Retina (tissue), 1 donor: ENCODE data around the gene UBE2G1.

Source experiments
- DNase-seq: peaks from one replicate; pipeline ENCODE4 v3.0.0-alpha.2; 2016

The UBE2G1 gene

DNA sequence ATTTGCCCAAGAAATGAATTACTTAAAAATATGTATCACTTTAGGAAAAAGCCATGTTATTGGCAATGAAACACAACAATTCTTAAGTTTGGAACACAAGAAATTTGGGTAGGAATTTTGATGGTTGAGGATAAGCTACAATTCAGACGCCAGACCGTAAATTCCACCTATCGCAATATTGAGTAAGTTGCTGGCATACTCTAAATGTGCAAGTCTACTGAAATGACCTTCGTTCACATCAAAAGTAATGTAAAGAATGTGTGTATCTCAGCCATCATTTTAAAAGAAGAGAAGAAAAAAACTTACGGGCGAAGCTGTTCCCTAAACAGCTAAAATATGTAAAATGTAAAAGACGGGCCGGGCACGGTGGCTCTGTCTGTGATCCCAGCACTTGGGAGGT is 33.4 kb downstream of the UBE2G1 start:
- DNase-seq, result no peak

DNA sequence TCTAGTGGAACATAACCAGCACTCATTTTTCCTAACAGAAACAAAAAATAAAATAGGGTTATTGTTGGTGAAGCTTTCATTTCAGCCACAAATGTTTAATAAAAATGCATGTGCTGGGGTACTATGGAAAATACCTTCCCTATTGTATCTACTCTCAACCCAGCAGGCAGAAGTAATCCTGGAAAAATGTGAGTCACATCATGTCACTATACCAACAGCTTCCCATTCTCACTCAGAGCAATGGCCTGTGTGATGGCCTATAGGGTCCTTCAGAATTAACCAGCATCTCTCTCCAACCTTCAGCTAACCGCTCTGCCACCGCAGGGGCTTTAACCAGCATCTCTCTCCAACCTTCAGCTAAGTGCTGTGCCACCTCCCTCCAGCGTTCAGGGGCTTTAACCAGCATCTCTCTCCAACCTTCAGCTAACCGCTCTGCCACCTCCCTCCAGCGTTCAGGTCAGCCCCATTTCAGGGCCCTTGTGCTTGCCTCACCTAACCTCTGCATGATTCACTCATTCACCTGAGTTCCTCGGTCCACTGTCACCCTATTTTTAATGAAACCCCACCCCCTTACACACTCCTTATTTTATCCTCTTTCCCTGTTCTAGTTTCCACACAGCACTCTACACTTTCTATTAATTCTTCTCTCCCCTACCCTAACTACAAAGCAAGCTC is 34.0 kb downstream of the UBE2G1 start:
- peak; percentile 38 for DNase-seq

DNA sequence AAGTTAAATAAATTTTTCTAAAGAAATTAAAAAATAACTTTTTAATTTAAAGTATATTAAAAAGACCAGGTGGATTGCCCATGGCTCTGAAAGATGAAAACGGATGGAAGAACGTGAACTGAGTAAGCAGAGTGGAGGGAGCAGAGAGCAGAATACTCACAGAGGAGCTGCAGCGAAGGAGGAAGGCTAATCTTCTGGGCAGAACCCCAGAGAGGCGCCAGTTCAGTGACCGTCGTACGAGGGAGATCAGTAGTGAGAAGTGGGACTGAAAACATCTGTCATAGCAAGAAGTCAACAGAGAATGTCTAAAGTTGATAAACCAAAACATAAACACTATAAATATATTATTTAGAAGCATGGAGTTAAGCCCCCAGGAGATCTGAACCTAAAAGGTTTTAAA is 34.9 kb downstream of the UBE2G1 start:
- peak; percentile 45 for DNase-seq

DNA sequence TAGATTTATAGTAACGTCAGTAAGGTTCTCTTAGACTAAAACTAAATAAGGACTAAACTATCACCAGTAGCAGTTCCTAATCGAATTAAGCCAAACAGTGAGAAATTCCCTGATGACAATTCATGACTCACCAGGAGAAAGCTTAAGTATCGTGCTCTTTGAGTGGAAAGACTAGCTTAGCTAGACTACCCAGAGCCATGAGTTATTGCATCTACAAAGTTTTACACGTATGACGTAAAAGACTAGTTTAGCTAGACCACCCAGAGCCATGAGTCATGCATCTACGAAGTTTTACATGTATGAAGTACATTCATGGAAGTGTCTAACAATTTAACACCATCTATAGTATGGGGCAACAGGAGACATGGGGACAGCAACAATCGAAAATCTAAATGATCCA is 36.6 kb downstream of the UBE2G1 start:
- DNase-seq, result no peak

DNA sequence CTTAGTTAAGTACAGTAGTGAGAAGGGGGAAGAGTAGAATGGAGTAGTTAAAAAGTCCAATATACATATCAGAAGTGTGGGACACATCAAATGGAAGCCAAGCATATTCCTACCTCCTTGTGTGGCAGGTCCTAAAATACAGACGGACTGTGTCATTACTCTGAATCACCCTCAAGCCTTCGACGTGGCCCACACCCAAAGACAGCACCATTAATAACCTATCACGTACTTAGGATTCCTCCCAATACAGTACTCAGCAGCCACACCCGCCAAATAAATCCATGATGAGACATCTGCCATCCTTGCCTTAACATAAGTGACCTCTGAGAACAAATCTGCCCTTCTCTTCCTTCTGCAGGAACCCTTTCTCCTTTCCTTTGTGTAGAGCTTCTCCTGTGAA is 38.9 kb downstream of the UBE2G1 start:
- no peak for DNase-seq

DNA sequence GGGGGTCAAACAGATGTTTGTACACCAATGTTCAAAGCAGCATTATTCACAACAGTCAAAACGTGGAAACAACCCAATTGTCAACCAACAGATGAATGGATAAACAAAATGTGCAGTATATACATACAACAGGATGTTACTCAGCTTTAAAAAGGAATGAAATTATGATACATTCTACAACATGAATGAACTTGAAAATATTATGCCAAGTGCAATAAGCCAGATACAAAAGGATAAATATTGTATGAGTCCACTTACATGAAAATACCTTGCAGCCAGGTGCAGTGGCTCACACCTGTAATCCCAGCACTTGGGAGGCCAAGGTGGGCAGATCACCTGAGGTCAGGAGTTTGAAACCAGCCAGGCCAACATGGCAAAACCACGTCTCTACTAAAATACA is 39.9 kb downstream of the UBE2G1 start:
- DNase-seq, result no peak

DNA sequence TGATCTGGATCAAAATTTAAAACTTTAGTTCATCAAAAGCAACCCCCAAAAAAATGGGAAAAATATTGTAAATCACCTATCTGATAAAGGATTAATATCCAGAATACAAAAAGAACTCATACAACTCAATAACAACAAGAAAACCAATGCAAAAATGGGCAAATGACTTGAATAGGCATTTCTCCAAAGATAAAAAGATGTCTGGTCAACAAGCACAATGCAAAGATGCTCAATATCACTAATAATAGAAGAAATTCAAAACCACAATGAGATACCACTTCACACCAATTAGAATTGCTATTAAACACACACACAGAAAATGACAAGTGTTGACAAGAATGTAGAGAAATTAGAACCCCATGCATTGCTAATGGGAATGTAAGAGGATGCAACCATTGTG is 40.4 kb downstream of the UBE2G1 start:
- no peak for DNase-seq

DNA sequence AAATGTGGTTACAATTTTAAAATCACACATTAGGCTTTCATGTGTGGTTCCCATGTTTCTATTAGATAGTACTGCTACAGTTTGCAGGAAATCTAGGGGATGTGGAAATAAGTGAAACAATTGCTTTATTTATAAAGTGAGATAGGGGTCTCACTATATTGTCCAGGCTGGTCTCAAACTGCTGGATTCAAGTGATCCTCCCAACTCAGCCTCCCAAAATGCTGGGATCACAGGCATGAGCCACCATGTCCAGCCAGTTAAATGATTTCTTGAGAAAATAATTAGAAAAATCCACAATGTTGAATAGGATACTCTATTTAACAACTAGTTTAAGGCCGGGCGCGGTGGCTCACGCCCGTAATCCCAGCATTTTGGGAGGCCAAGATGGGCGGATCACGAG is 42.0 kb downstream of the UBE2G1 start:
- DNase-seq, result no peak

DNA sequence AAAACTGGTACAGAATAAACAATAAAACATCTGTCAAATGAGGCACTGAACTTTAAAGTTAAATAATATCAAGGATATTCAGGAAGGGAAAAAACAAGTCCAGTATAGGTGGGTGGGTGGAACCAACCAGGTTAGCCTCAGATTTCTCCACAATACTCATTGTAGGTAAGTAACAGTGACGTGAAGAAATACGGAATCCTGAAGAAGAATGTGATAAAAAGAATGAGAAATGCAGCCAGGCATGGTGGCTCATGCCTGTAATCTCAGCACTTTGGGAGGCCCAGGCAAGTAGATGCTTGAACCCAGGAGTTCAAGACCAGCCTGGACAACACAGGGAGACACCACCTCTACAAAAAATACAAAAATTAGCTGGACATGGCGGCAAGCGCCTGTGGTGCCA is 47.3 kb downstream of the UBE2G1 start:
- no peak for DNase-seq

DNA sequence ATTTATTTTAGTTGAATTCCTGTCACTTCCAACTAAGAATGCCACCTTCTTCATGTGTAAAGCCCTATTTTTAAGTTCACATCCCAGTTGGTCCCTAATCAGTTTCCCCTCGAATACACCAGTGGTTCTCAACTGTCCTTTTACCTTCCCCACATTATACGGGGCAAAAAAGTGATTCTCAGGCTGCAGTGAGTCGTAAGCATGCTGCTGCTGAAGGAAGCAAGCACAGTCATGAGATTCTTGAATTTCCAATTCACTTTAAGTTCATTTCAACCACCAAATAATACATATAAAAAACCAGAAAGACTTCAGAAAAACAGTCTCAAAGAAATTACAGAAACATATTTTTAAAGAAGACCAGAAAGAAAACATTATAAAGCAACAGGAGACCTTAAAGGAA is 47.9 kb downstream of the UBE2G1 start:
- DNase-seq, result no peak

DNA sequence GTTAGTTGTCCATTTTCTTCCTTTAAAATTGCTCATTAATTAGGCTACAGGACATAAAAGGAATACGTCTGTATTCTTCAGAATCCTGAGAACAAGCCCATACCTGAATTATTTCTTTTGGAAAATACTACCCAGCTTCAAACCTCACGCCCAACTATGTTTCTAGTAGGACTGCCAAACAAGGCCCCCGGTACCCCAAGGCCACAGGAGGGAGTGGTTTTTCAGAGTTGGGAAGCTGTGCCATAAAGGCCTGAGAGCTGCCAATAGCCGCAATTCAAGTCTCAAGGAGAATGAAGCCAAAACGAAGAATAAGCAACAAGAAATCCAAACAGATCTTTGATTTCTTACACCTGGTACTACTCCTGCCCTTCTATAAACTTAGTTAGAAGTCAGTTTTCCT is 48.3 kb downstream of the UBE2G1 start:
- no peak for DNase-seq

DNA sequence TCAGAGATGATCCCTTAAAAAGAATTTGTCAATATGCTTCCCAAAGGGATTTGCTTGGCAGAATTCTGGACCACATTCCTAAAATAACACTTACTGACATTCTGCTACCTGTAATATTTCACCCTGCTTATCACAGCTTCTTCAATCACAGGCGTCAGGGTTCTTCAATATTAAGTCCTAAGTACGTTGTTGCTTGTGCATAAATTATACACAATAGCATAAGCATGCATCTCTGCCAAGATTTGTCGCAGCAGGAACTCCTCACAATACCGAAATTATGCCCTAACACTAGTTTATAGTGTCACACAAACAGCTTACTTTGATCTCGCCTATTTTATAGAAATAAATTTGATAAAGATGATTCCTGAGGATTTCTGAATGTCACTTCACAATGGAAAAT is 48.9 kb downstream of the UBE2G1 start:
- DNase-seq, result no peak

DNA sequence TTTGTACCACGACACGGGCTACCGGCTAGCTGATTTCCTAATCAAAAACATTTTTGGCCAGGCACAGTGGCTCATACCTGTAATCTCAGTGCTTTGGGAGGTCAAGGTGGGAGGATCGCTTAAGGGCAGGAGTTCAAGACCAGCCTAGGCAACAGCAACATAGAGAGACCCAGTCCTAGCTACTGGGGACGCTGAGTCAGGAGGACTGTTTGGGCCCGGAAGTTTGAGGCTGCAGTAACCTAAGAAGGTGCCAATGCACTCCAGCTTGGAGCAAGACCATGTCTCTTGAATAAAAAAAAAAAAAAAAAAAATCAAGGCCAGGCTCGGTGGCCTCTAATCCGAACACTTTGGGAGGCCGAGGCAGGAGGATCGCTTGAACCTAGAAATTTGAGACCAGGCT is 49.8 kb downstream of the UBE2G1 start:
- no peak for DNase-seq

DNA sequence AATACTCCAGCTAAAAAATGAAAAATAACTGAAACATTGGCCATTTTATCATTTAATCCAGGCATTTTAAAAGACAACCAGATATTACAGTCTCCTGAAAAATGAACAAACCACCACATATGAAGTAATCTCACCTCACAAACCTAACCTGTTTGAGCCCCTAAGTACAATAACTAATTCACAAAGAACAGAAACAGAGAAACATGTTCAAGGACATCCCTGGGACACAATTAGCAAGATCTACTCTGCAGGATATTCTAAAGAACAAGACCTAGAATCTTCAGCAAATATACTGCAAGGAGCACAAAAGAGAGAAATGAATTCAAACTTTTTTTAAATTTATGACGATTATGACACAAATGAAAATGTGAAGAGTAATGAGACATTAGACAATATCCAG is 51.9 kb downstream of the UBE2G1 start:
- DNase-seq, result no peak

DNA sequence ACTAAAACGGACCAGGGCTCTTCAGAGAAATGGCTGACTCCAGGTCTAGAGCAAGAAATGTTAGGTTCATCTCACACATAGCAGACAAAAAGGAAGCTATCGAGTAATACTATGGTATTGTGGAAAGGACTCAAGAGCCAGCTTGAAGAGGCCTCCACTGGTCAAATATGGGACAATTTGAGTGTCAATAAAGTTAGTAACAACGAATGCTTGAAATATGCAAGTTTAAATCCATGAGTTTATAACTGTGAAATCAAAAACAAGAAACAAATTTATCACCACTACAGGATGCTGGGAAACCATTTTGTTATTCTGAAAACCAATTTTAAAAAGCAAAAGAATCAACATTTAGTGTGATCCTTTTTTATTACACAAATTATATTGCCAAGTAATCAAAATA is 52.3 kb downstream of the UBE2G1 start:
- DNase-seq, result no peak

DNA sequence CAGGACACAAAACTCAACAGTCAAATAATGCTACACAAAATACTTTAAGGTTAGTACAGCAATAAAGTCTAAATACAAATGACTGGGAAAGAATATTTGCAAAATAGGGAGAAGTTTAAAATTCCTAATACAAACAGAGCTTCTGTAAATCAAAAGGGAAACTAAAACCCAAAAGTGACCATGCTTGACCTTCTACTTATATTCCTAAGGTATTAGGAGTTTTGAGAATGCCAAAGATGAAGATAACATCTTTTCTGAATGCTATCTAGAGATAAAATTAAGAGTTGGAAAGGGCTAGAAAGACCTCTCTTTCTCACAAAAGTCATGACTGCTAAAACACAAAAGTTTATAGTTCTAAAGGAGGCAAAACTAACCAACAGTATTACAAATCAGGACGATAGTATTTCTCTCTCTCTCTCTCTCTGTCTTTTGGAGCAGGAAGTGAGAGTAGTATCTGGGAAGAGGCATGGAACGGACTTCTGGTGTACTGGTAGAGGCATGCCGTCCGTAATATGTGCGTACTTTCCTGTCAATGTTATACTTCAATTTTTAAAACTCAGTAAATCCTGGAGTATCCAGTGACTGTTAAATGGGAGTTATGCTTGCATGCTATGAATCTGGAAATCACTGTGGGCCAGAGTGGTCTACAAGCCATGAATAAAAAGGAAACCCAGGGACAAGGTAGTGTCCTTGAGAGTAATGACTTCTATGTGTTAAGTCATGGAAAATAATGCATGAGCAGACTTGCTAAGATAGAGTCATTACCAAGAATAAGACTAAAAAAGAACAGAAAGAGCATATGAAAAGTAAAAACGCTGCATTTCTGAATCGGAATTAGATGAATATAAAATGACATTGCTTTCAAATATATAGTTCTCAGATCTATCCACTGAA is 53.0 kb downstream of the UBE2G1 start:
- DNase-seq, result no peak

DNA sequence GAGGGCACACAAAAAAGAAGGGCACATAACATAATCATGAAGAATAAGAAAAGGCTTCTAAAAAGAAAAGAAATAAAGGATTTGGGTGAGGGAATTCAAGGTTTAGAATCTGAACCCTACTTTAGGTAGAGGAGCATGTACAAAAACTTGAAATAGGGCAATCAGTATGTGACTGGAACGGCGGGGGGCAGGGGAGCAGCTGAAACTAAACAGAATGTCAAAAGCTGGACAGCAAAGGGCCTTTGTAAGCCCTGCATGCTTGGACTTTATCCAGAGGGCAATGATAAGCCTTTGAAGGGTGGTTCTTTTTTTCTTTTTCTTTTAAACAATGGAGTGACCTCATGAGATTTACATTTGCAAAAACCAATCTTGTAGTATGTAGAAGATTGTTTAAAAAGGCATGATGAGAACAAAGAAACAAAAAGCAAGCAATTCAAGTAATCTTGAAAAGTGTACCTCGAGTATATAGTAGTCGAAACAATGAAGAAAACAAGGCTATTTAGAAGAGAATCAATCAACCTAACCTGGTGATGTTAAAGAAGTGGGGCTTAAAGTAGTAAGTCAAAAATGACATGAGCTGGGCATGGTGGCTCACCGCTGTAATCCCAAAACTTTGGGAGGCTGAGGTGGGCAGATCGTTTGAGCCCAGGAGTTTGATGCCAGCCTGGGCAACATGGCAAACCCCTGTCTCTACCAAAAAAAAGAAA is 56.0 kb downstream of the UBE2G1 start:
- DNase-seq, result no peak

DNA sequence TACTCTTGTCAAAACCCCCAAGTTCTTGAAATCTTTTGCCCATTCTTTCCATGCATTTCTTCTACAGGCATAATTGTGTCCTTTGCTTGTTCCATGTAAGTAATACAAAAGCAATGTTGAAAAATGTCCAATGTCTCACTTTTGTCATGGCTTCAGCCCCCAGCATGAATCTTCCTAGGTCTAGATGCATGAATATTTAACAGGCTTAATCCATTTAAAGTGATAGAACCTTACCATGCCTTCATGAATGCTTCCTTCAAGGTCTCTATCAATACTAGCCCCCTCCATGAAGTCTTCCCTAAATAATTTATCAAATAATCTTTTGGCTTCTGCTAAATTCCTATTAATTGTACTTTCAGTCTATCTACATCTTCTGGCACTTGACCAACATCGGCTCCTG is 56.6 kb downstream of the UBE2G1 start:
- DNase-seq, result no peak

DNA sequence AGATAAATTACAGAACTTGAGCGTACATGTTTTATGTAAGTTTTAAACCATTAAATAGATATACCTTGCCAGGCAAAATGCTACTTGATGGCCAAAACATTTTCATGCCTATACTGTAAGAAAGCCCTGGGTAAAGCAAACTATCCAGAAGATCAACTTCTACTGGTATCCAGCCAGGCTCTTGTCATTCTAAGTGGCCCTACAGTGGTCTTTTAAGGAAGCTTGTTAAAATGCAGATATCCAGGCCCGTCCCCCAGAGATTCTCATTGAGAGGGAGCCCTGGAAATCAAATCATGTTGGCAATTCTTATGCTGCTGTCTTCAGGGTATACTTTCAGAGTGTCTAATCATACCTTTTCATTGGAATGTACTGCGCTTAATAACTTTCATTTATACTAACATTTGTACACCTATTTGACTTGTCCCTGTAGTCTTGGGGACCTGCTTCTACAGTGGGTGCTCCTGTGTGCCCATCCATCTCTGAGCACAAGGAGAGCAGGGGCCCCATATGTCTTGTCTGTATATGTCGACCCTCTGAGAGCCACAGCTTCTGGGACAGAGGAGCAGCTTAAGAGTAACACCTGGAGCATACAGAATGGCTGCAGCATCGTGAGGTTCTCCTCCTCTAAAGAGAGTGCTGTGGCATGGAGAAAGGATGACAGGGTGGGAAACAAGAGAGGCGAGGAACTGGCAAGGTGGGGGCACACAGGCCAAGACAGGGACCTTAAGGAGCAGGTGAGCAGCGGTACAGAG is 59.1 kb downstream of the UBE2G1 start:
- DNase-seq, result no peak

DNA sequence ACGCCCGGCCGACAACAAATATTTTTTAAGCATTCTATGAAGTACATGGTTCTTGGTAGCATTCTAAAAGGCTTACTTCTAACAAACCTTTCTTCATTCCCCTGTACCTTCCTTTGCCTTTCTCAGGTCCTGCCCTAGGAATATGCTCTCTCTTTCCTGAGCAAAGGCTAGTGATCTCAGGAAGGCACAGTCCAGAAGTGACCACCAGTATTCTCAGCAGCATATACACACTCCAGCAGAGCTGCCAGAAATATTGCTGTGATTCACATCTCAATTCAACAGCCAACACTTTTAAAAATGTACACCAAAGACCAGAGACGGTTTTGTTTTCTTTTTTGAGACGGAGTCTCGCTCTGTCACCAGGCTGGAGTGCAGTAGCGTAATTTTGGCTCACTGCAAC is 61.3 kb downstream of the UBE2G1 start:
- DNase-seq, result no peak

DNA sequence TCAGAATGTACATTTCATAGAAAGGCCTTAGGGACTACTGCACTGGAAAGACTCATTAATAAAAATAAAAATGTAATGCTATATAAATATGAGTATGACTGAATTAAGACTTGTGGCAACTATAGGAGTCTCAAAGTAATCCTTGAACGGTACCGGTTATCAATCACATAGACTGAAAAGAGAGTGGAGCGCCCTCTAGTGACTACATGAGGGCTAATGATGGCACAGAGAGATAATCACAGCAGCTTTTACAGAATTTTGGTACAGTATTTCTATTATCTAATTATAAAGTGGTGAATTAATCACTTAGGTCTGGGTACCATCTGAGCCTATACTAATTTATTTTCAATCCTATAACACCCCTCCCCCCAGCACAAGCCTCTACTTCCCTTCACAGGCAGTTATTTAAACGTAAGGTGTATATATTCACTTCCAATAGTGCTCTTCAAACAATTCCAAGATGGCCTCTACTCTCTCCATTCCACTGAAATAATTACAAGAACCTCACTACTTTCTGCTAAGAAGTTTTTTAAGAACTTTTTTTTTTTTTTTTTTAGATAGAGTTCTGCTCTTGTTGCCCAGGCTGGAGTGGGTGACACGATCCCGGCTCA is 62.0 kb downstream of the UBE2G1 start:
- peak; percentile 31 for DNase-seq

DNA sequence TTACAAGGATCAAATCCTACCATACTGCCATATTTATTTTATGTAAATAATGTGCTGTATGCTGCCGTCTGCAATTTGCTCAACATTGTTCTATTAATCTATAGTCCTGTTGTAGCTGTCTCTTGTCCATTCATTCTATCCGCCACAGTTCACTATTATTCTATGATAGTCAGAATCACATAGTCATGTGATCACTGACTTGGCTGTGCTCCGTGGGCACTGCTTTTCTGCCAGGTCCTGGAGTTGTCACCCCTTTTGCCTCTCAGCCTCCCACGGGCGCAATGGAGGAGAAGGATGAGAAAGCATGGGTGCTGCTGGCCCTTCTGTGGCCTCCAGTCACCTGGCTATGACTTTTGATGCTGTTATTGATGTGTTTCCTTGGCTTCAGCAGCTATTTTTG is 65.4 kb downstream of the UBE2G1 start:
- DNase-seq, result no peak

DNA sequence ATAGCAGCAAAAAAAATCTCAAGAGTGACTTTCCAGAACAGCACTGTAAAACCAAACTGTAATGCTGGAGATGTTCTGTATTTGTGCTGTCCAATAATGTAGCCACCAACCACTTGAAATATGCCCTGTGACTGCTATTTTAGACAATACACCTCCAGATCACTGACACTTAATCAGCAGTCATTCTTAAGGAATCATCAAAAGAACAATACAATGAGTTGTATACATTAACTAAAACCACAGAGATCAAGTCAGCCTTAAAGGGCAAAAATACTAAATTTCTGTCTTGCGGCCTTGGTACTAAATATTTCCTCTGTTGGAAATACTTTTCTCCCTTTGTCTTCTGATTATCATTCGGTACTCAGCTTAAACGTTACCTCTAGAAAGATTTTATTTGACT is 69.1 kb downstream of the UBE2G1 start:
- DNase-seq, result no peak
